Peyer's patch (tissue), 4 donors: ENCODE data around the gene RPS17.

Experiments used
- POLR2A ChIP-seq, 2 donors: fragments of 450-650 bp; IDR thresholded peaks; one replicate each; pipeline ENCODE4 v1.5.1; 2017; ENCODE audit warnings: antibody characterized with exemption in 2 of 2, mild to moderate bottlenecking in 2 of 2, moderate library complexity in 2 of 2
- TF ChIP-seq, protein P1 (sequence below), 6 experiments: fragments of 450-650 bp in 4 of 6; fragments of 200-600 bp in 2 of 6; sonication (generic) in 1 of 6; IDR thresholded peaks; one replicate each; pipeline ENCODE4 v1.5.1; 2017 to 2019; ENCODE audit warnings: antibody characterized with exemption in 6 of 6, mild to moderate bottlenecking in 3 of 6, moderate library complexity in 1 of 6

- TF ChIP-seq, protein P1, sequence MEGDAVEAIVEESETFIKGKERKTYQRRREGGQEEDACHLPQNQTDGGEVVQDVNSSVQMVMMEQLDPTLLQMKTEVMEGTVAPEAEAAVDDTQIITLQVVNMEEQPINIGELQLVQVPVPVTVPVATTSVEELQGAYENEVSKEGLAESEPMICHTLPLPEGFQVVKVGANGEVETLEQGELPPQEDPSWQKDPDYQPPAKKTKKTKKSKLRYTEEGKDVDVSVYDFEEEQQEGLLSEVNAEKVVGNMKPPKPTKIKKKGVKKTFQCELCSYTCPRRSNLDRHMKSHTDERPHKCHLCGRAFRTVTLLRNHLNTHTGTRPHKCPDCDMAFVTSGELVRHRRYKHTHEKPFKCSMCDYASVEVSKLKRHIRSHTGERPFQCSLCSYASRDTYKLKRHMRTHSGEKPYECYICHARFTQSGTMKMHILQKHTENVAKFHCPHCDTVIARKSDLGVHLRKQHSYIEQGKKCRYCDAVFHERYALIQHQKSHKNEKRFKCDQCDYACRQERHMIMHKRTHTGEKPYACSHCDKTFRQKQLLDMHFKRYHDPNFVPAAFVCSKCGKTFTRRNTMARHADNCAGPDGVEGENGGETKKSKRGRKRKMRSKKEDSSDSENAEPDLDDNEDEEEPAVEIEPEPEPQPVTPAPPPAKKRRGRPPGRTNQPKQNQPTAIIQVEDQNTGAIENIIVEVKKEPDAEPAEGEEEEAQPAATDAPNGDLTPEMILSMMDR (IDR thresholded peaks at IDR 0.05), result no peak
- no peak for TF ChIP-seq POLR2A (IDR thresholded peaks at IDR 0.05)
Measured at GRCh38 chr15:82532383-82532990, 7.8 kb downstream of the RPS17 start.
